ENCODE results near the gene LIMK2. TPM values are rescaled to one million over a fixed set of nuclear protein-coding genes. Genes with fewer than 3 reads are reported as not detected.
A peak's percentile ranks its signal among the peaks of the same experiment; 100 is the strongest.

LIMK2 gene
- total and polyA plus RNA-seq, 10 of the 15 experiments (the other 5 are each of a cell fraction or from before 2014, with no cell fraction given), result 2.9 to 40.4 (median 26.7) TPM

DNA sequence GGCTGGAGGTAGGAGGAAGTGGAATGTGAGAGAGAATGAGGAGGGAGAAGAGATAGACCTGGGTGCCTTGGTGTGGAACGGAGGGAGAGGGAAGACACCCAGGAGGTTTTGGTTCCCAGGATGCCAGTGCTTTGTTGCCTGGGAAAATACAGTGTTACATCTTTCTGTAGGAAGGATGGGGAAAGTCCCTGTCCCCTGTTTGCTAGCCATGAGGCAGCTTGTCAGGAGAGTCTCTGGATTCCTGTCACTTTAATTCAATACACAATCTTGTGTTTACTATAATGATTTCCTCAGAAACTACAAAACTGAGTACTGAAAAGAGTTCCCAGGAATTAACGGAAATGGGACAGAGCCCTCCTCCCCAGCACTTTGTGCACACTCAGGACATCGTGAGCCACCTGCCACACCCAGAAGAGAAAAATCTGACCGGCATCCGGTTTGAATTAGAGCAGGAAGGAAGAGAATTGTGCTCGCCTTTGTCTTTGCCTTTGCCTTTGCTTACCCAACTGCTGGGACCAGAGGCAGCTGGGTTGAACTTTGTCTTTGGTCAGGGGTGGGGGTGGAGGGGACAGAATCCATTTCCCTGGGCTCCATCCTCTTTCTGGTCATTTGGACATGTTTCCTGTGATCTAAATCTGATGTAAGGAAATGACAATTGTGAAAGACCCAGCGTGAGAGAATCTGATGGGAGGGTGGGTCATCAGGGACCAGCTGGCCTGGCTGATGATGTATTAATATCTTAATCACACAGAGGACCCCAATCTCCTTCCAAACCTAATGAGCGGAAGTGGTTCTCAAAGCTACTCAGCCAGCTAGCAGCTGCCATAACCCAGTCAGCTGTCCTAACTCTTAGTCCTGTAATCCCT, 1.3 kb upstream of the LIMK2 start:
- no peak for FAIRE-seq

More for the DNA sequence above, 1.3 kb upstream of the LIMK2 start:
- Histone ChIP-seq H3K9me3 (replicated peaks; ENCODE audit: control insufficient read depth, insufficient read depth, low read length) (no peaks in the 10 kb centered on the region), H4K20me1 (ENCODE audit: control insufficient read depth, insufficient read depth) (no peaks in the 10 kb centered on the region), H3K79me2 (ENCODE audit: control insufficient read depth, insufficient read depth, low read length) (peaks cover 31% of the 10 kb centered on the region), H3K4me2 (ENCODE audit: control insufficient read depth, insufficient read depth) (peak overlapping the region; percentile 91; the same call in 1 of the 2 replicates), H2AFZ (ENCODE audit: control insufficient read depth, low read depth, low read length) (no peak overlapping the region), H3K9ac (ENCODE audit: control insufficient read depth, insufficient read depth, low read length) (no peak overlapping the region), H3K27me3 (replicated peaks in 1 of 2; ENCODE audit: control insufficient read depth in 2 of 2, insufficient read depth in 2 of 2, low read length in 1 of 2) (no peaks in the 10 kb centered on the region), H3K36me3 (ENCODE audit: control insufficient read depth in 2 of 2, insufficient read depth in 2 of 2, low read length in 1 of 2) (no peaks in the 10 kb centered on the region; a peak in 1 of 4 replicates), H3K4me1 (ENCODE audit: control insufficient read depth, insufficient read depth, low read length) (peaks cover 4% of the 10 kb centered on the region), H3K27ac (ENCODE audit: control insufficient read depth, insufficient read depth) (no peak overlapping the region), H3K4me3 (no peak overlapping the region)
- ChIA-PET RAD21 (ENCODE audit: unreplicated experiment) (interaction anchor here (0.7 to 6.2 kb wide), 15 partner anchors 9 to 123 kb away, joined by 3 to 100 read pairs (median 5); partner anchors contain the start of gene PIK3IP1), SMC1A (ENCODE audit: uncharacterized antibody, unreplicated experiment) (interaction anchor here (0.7 to 13.8 kb wide), 16 partner anchors 10 to 740 kb away, joined by 3 to 260 read pairs (median 4); partner anchors contain the start of genes PIK3IP1 and SELENOM), CTCF (interaction anchor here (0.6 to 7.2 kb wide), 25 partner anchors 10 to 289 kb away, joined by 3 to 244 read pairs (median 4); partner anchors contain the start of genes PIK3IP1 and SELENOM), POLR2A (interaction anchor here (0.6 to 3.1 kb wide), 6 partner anchors 11 to 90 kb away, joined by 3 to 21 read pairs (median 9); partner anchors contain the start of gene PIK3IP1)
- intact Hi-C loops (cut with micrococcal nuclease; ENCODE audit: unreplicated experiment), result no loop called here
- no TSS peak for BruUV-seq (replicated peaks)
- in situ Hi-C loops (cut with MboI), result no loop called here
- DNase-seq (ENCODE audit: low read depth, low spot score) (no peak), ATAC-seq (no peak)
- 54% methylated on average over 8 of the region's 8 CpGs for WGBS (ENCODE audit: insufficient coverage, insufficient replicate concordance, low lambda C conversion rate, missing lambda C conversion rate)
- TF ChIP-seq, protein P1, sequence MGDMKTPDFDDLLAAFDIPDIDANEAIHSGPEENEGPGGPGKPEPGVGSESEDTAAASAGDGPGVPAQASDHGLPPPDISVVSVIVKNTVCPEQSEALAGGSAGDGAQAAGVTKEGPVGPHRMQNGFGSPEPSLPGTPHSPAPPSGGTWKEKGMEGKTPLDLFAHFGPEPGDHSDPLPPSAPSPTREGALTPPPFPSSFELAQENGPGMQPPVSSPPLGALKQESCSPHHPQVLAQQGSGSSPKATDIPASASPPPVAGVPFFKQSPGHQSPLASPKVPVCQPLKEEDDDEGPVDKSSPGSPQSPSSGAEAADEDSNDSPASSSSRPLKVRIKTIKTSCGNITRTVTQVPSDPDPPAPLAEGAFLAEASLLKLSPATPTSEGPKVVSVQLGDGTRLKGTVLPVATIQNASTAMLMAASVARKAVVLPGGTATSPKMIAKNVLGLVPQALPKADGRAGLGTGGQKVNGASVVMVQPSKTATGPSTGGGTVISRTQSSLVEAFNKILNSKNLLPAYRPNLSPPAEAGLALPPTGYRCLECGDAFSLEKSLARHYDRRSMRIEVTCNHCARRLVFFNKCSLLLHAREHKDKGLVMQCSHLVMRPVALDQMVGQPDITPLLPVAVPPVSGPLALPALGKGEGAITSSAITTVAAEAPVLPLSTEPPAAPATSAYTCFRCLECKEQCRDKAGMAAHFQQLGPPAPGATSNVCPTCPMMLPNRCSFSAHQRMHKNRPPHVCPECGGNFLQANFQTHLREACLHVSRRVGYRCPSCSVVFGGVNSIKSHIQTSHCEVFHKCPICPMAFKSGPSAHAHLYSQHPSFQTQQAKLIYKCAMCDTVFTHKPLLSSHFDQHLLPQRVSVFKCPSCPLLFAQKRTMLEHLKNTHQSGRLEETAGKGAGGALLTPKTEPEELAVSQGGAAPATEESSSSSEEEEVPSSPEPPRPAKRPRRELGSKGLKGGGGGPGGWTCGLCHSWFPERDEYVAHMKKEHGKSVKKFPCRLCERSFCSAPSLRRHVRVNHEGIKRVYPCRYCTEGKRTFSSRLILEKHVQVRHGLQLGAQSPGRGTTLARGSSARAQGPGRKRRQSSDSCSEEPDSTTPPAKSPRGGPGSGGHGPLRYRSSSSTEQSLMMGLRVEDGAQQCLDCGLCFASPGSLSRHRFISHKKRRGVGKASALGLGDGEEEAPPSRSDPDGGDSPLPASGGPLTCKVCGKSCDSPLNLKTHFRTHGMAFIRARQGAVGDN (IDR thresholded peaks at IDR 0.05), result no peak
- TF ChIP-seq, protein P2, sequence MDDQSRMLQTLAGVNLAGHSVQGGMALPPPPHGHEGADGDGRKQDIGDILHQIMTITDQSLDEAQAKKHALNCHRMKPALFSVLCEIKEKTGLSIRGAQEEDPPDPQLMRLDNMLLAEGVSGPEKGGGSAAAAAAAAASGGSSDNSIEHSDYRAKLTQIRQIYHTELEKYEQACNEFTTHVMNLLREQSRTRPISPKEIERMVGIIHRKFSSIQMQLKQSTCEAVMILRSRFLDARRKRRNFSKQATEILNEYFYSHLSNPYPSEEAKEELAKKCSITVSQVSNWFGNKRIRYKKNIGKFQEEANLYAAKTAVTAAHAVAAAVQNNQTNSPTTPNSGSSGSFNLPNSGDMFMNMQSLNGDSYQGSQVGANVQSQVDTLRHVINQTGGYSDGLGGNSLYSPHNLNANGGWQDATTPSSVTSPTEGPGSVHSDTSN (IDR thresholded peaks at IDR 0.05; ENCODE audit: insufficient replicate concordance, low read depth, low read length), result no peak
- TF ChIP-seq CREM (IDR thresholded peaks at IDR 0.05; ENCODE audit: low read depth) (no peak), NR2C1 (IDR thresholded peaks at IDR 0.05) (no peak)
- TF ChIP-seq, protein P3, sequence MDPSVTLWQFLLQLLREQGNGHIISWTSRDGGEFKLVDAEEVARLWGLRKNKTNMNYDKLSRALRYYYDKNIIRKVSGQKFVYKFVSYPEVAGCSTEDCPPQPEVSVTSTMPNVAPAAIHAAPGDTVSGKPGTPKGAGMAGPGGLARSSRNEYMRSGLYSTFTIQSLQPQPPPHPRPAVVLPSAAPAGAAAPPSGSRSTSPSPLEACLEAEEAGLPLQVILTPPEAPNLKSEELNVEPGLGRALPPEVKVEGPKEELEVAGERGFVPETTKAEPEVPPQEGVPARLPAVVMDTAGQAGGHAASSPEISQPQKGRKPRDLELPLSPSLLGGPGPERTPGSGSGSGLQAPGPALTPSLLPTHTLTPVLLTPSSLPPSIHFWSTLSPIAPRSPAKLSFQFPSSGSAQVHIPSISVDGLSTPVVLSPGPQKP (IDR thresholded peaks at IDR 0.05; ENCODE audit: low read depth, low read length), result no peak
- TF ChIP-seq, protein P4, sequence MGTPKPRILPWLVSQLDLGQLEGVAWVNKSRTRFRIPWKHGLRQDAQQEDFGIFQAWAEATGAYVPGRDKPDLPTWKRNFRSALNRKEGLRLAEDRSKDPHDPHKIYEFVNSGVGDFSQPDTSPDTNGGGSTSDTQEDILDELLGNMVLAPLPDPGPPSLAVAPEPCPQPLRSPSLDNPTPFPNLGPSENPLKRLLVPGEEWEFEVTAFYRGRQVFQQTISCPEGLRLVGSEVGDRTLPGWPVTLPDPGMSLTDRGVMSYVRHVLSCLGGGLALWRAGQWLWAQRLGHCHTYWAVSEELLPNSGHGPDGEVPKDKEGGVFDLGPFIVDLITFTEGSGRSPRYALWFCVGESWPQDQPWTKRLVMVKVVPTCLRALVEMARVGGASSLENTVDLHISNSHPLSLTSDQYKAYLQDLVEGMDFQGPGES (IDR thresholded peaks at IDR 0.05), result no peak

Measured in GM12878 (cell line).